Measurements from ENCODE around the gene PODXL2.

- TF ChIP-seq CTCF (IDR thresholded peaks at IDR 0.05), result no peak
- TF ChIP-seq POLR2A (IDR thresholded peaks at IDR 0.05), result no peak
Measured at GRCh38 chr3:127611251-127611650, 17.7 kb upstream of the PODXL2 start.
